ENCODE results near the gene RPH3AL.

Gene RPH3AL

DNA sequence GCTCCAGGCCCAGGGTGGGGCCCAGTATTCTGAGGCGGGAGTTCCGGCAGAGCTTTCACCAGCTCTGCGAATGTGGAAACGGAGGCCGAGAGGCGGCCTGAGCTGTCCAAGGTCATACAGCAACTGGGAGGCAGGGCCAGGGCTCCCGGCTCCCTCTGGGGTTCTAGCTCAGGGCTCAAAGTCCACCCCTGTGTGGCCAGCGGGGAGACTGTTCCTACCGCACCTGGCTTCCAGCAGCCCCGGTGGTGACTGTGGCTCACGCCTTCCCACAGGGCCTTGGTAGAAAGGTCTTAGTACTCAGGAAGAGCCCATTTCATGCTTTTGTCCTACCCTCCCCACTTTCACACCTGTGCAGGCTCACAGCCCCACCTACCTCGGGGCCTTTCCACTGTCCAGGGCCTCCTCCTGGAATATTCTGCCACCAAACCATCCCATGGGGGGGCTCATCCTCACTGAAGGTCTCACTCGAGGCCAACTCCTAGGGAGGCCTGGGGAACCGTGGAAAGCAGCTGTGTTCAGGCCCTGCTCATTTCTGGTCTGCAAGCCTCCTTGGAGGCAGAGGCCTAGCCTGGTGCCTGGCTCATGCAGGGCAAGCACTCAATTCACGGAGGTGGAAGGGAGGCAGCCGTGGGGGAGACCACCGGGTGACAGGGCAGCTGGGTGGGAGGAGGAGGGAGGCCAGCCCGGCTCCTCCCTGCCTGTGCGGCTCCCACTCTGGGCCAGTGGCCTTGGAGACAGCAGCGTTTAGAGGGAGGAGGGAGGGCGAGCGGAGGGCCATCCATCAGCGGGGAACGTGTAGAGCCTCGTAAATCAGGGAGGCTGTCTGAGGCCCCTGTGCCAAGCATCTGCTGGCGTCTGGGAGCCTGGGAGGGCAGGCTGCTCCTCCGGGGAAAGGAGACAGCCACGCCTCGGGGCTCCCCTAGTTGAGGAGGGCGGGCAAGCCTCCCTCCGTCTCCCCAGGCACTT is 158.5 kb downstream of the RPH3AL start:
- no peak for DNase-seq

- no peak for DNase-seq
These were observed 159.2 kb downstream of the RPH3AL start for GRCh38 chr17:193426-193810.

DNA sequence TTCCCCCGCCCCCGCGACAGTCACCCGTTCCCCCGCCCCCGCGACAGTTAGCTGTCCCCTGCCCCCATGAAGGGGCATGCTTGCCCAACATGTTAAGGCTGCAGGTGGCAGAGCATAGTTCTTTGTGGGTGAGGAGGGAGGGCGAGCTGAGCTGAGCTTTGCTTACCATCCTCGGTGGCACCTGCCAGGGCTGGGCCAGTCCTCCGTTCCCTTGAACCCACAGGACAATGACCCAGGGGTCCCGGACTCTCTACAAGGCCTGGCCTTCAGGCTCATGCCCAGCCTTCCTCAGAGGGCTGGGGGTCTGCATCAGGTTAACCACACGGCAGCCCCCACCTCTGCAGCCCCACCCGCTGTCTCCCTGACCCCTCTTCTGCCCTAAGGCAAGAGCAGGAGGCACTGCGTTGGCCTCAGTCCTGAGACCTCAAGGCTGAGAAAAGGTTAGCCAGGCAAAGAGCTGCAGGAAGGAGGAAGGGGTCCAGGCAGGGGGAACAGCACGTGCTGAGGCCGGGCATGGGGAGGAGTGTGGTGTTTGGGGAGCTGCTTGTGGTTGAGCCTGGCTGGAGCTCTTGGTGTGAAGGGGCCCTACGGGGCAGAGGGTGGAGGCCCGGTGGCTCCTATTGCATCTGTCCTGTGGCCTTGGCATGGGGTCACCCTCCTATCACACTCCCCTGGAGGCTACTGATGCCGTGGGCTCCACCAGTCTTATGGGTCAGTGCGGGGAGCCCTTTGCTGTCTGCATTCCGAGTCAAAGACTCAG is 159.8 kb downstream of the RPH3AL start:
- DNase-seq: no peak

DNA sequence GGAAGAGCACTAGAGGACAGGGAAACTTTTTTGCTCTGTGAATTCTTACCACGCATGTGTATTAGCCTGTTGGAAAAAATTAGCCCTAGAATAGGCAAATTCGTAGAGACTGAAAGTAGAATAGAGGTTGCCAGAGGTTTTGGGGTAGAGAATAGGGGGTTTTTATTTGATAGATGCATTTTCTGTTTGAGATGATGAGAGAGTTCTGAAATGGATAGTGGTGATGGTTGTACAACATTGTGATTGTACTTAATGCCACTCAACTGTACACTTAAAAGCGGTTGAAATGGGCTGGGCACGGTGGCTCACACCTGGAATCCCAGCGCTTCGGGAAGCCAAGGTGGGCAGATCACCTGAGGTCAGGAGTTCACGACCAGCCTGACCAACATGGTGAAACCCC is 163.2 kb downstream of the RPH3AL start:
- DNase-seq: no peak

DNA sequence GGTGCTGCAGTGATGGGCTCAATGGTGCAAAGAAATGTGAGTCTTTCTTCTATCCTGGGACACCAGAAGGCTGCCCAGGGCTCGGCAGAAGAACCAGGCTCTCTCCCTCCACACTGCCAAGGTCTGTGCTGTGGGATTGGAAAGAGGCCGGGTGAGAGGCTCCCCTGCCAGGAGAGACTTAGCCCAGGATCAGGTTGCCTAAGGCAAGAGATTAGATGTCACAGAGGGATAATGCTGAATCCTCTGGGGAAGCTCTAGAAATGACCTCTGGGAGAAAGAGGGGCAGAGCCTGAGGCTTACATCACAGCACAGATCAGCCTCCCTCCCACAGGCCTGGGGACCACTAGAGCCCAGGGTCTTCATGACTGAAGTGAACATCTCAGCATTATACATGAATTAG is 165.5 kb downstream of the RPH3AL start:
- no peak for DNase-seq

GRCh38 chr17:185445-186138 is 167.0 kb downstream of the RPH3AL start:
- DNase-seq: peak; percentile 54

- DNase-seq: no peak
These were observed 169.6 kb downstream of the RPH3AL start for GRCh38 chr17:183021-183420.

- DNase-seq: no peak
These were observed 170.4 kb downstream of the RPH3AL start for GRCh38 chr17:182050-182751.

DNA sequence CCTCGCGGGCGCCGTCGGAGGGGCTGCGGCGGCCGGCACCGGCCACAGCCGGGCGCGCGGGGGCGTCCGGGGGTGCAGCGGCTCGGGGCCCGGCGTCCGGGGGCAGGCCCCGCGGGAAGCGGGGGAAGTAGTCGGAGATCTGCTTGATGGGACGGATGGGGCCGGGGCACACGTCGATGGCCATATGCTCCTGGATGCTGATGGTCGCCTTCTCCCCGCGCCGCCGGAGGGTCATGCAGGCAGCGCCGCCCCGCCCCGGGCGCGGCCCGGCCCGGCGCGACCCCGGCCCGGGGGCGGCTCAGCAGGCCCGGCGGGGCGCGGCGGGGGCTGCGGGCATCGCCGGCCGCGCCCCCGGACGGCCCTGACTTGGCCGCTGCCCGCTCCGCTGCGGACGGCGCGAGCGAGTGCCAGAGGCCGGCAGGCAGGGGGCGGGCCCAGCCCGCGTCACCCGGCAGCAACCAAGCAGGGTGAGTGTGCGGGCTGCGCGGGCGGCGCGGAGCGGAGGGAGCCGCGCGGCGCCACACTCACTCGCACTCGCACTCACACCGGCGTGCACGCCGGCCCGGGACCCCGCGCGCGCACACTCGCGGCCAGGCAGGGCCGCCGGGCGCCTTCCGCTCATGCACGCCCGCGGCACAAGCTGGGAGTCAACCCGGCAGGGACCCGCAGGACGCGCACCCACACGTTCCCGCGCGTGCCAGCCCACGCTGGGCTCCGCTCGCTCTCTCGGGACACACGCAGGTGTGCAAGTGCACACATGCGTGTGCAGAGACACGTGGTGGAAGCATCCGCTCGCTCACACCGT is 171.2 kb downstream of the RPH3AL start, which contains the start of gene DOC2B:
DOC2B (minus strand) TSS at position 406 of the 805 bp plus-strand sequence; CDS start at position 235, 171 bp downstream.
- DNase-seq: no peak

- DNase-seq: no peak
These were observed 172.0 kb downstream of the RPH3AL start for GRCh38 chr17:180381-181244.

- DNase-seq: no peak
These were observed 172.7 kb downstream of the RPH3AL start for GRCh38 chr17:179781-180380.

DNA sequence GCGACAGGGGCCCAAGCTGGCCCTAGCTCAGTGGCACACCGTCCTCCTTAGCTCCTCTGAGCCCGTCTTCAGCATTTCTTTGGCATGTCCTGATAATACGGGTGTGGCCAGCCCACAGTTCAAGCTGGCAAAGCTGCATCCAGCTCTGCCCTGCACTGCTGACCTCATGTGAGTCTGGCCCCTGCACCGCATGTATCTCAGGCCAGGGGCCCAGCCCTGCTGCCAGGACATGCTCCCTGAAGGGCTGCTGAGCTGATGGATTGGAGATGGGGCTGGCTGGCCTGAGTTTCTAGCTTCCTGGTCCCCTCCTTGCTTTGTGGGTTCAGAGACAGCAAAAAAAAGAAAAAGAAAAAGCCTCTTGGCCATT is 173.6 kb downstream of the RPH3AL start:
- no peak for DNase-seq

GRCh38 chr17:178292-179065 is 174.1 kb downstream of the RPH3AL start:
- DNase-seq: no peak

DNA sequence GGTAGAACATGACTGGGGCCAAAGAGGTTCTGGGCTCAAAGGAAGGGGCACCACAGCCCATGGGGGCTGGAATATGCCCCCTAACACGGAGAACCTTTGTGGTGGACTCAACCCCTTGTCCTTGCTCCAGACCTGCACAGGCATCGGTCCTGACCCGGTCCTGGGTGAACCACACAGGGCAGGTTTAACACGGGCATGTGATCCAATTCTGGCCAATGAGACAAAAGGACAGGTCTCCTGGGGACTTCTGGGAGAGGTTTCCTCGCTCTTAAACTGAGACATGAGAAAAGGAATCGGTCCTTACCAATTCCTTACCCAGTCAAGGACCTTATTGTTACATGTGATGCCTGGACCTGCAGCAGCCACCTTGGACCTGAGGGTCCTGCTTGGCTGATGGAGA is 174.8 kb downstream of the RPH3AL start:
- no peak for DNase-seq

- DNase-seq: no peak
These were observed 175.5 kb downstream of the RPH3AL start for GRCh38 chr17:177155-177554.

DNA sequence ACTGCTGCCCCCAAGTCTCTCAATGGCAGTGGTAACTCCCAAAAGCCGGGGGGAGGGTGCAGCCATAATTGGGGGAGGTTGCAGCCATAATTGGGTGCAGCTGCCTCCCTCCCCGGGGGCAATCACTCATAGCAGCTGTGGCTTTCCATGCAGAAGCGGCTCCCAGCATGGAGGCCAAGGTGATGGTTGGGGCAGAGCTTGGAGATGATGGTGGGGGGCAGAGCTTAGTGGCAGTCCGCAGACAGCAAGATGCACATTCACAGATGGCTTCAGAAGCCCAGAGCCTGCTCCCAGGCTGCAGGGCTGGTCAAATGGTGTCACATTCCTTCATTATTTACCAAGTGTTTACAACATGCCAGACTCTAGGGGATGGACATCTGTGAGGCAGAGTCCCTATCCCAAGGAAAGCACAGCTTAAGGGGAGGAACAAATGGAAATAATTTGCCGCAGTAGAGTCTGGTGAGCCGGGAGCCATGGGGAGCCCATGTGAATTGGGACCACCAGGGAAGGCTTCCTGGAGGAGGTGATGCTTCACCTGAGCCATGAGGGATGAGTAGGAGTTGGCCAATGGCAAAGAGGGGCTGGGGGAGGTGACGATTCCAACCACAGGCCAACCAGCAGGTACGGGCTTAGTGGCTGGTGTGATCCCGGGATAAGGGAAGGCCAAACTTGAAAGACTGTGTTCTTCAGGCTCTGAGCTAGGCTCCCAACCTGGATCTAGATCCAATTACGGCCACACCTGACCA is 179.3 kb downstream of the RPH3AL start:
- DNase-seq: no peak

GRCh38 chr17:172401-172800 is 180.2 kb downstream of the RPH3AL start:
- no peak for DNase-seq

DNA sequence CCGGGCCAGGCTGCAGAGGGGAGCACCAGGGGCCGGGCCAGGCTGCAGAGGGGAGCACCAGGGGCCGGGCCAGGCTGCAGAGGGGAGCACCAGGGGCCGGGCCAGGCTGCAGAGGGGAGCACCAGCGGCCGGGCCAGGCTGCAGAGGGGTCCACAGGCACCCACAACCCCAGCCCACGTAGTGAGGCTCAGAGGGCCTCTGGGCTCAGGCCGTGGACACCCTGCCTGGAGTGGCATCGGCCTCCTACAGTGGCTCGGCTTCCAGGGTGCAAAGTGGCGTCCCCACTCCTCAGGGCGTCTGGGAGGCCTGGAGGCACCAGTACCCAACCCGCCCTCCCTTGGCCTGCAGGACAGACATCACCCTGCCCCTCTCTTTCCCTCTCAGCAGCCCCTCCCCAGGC is 180.7 kb downstream of the RPH3AL start:
- DNase-seq: no peak

All from stimulated activated CD8-positive, alpha-beta memory T cell treated with anti-CD3 and anti-CD28 coated beads, Interleukin-4, amount 100 ng/mL, for 48 hours (primary cell).